HG03025 (cell line): ENCODE data around the gene BMPR1B.

Source experiments
- ATAC-seq: cut with Tn5 transposase; IDR thresholded peaks from one replicate; pipeline ENCODE4 v1.9.1; 2021; ENCODE audit warnings: mild to moderate bottlenecking, moderate library complexity; ENCODE audit not compliant: unreplicated experiment, low FRiP score

BMPR1B gene

DNA sequence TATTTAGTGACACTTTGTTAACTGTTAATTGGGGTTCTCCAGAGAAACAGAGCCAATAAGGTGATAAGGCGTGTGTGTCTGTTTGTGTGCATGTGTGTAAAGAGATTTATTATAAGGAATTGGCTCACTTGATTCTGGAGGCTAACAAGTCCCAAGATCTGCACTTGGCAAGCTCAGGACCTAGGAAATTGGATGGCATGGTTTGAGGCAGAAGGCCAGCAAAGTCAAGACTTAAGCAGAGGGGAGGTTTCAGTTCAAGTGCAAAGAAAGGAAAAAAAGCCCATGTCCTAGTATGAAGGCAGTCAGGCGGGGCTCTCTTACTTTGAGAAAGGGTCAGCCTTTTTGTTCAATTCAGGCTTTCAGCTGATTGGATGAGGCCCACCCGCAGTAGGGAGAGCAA lies 314.1 kb downstream of the BMPR1B start:
- no peak for ATAC-seq

DNA sequence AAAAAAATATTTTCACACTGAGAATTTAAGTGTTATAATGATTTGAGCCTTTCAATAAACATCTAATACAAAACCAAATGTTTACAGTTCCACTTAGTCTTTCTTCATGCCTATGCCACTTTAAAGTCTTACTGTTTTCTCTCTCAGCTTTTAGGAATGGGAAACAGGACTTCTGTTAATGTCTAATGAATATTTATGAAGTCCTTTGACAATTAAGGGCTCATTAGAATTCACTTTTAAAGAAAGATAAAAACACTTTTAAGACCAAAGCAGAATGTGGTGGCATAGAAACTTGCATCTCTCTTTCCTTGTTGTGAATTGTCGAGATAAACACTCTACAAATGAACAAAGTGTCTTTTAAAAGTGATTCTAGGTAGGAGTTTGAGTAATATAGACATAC lies 315.9 kb downstream of the BMPR1B start:
- no peak for ATAC-seq

DNA sequence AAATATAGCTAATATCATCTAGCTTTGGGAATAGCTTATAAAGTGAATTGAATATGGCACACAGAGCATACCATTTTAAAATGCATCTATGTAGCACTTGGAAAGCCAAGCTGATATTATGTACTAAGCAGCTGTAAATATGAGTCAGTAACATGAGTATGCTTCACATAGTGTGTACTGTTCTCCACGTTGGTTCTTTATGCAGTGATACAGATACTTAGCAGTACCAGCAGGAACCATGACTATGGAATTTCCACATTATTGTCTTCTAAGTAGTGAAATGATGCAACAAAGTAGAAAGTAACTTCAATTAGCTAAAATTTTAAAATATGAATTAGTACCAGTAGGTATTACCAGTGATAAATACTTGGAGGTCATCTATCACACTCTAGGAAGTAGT lies 320.1 kb downstream of the BMPR1B start:
- no peak for ATAC-seq

- no peak for ATAC-seq
Observed at GRCh38 chr4:95080969-95081368, 323.2 kb downstream of the BMPR1B start.

- no peak for ATAC-seq
Observed at GRCh38 chr4:95084584-95084983, 326.8 kb downstream of the BMPR1B start.

- no peak for ATAC-seq
Observed at GRCh38 chr4:95085124-95085833, 327.5 kb downstream of the BMPR1B start.

DNA sequence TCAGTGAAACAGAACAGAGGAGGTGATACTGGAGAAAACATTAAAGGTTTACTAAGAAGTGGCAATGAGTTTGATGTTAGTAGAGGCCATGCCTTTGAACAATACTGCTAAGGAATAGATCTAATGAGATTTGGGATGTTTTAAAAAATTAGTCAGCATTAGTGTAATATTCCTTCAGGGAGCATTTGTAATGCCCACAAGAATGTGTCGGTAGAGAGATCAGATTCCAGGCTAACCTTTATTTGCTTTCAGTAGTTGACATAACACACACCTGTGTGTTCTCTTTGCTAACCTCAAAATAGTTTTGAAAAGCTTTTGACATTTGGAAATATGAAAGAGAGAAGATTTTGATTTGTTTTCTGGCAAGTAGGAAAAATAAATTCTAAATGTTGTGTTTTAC lies 328.8 kb downstream of the BMPR1B start:
- ATAC-seq = no peak

- no peak for ATAC-seq
Observed at GRCh38 chr4:95087657-95088455, 330.1 kb downstream of the BMPR1B start.

GRCh38 chr4:95091272-95091671 lies 333.5 kb downstream of the BMPR1B start:
- no peak for ATAC-seq

DNA sequence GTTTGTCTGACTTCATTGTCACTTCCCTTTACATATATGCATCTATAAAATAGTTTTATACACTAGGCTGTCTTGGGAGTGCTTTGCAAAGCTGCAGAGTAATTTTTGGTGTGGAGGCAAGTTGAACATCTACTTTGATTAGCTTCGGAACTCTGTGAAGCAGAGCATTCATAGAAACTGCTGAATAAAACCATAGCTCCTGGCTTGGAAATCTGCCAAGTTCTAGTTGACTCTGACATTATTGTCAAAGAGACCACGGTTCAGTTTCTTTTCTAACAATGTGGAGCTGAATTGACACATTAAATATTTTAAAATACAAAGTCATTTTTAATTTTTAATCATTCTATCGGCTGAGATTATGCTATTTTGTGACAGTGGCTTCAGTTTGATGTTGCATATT lies 335.0 kb downstream of the BMPR1B start:
- ATAC-seq = no peak

DNA sequence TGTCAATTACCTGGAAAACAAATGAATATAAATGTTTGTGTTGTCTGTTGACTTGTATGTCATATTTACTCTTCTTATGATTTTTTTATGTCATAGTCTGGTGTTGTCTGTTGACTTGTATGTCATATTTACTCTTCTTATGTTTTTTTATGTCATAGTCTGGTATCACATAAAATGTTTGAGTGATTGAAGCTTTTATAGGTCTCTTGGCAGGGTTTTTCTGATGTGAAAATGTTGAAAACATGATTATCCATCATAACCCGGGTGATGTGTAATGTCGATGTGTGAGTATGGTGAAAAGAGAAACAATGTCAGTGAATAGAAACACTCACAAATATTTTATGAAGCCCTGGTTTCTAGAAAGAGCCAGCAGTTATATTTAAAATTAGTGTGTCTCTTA lies 335.7 kb downstream of the BMPR1B start:
- ATAC-seq = no peak

DNA sequence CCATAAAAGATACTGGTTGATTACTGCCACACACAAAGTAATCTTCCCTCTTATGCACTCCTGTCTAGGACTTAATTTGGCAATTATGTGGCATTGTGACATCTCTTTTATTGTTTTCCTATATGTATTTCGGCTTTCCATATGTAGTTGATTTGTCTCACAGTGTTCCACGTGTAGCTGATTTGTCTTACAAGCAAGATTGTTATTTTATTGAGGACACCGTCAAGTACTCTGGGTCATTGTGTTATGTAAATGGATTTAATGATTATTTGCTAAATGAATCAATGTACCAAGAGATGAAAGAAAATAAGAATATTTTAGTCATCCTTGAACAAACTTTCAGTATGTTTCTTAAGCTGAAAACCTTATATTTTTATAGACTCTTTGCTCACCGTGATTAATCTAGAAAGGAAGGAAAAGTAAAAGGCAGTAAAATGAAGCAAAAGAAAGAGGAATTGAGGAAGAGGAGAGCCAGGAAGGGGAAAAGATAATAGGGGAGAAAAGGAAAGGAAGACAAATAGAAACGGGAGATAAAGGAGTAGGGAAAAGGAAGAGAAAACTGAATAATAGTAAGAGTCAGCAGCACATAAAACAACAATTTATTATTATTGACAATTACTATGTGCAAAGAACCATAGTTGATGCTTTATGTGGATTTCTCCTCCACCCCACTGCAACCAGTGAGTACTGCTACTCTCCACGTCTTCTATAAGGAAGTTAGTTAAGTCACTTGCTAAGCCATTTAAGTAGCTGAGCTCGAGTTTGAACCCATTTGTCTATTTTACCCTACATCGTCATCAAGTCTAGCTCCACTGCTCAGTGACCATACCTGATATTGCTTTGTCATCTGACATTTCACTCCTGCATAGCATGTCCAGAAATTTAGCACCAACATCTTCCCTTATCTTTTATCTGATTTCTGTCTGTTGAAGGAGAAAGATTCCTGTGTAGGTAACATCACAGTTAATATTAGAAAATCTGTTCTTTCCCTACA lies 336.5 kb downstream of the BMPR1B start:
- ATAC-seq = no peak

DNA sequence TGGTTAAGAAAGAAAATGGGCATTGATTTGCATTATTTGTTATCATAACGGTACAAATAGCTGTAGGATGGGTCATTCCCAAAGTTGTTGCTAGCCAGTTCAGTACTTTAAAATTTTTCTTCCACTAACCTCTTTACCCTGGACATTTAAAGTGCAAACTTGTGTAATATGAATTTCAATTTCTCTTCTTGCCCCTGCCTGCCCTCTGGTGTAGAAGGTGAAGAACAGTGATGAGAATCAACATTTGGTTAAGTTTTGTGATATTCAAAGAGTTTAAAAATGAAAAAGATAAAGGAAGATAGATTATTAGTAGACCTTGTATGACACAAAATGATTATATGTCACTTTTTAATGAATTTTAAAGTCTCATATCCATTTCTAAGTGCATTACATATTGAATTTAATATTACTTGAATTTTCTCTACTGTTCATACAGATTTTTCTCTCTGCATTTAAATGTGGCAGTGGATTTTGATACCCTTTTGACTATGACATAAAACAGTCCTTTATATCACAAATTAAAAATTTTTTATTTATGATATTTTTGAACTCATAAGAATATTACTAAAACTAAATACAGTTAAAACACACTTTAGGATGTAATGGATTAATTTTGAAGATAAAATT lies 337.7 kb downstream of the BMPR1B start:
- ATAC-seq = no peak

DNA sequence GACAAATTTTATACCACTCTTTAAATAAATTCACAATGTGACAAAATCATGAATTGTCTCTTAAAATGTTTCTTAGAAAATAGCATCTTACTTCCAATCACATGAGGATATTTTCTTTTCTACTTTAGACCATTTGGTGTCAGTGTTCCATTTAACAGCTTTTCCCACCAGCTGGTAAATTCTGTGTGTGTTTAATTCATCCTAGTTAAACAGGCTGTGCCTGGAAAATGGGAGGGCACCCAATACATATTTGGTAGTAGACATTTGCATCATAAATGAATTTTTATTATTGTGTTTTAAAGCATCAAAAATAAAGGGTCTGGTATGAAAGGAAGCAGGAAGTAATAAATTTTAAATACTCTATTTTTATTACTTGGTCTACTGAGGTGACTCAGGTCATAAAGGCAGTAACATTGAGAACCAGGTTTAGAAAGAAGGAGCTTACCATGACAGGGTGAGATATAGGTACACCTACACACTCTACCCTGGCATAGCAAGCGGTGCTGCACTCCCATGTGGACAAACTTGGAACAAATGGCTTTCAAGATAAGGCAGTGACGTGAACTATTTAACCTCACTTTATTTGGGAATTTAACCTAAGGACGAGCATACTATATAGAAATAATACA lies 344.5 kb downstream of the BMPR1B start:
- no peak for ATAC-seq

- no peak for ATAC-seq
Observed at GRCh38 chr4:95105112-95105511, 347.4 kb downstream of the BMPR1B start.

- no peak for ATAC-seq
Observed at GRCh38 chr4:95105983-95106382, 348.2 kb downstream of the BMPR1B start.

- ATAC-seq = no peak
Observed at GRCh38 chr4:95106408-95106928, 348.7 kb downstream of the BMPR1B start.

DNA sequence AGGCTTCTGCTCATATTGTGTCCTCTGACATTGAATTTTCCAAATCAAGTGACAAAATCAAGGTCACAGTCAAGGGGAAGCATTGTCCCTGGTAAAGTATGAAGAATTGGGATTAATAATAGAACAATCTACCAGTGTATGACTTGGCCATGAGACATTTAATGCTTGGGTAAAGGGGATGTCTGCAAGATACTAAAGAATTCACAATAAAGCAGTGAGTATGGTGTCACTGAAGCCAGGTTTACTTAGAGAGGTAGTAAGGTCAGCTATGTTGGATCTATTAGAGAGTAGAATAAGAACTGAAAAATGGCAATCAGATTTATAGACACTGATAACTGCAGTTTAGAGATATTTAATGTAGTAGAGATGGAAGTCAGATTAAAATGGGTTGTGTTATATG lies 349.2 kb downstream of the BMPR1B start:
- ATAC-seq = no peak

GRCh38 chr4:95107635-95108034 lies 349.9 kb downstream of the BMPR1B start:
- ATAC-seq = no peak
